Mammary epithelial cell (primary cell): ENCODE data around the gene TSHZ1.

Source experiments
- EZH2 ChIP-seq: IDR thresholded peaks from 2 replicates; pipeline ENCODE4 v1.6.1; 2012; ENCODE audit warnings: low read length, inconsistent platforms, borderline replicate concordance
- TF ChIP-seq, protein P1 (sequence below), 2 donors: IDR thresholded peaks in 1 of 2; conservative IDR thresholded peaks in 1 of 2; 2 replicates each; pipeline ENCODE4 v1.5.1; 2011 to 2012; ENCODE audit warnings: inconsistent platforms in 2 of 2, low read length in 2 of 2, mild to moderate bottlenecking in 2 of 2, control low read depth in 1 of 2, low read depth in 1 of 2; ENCODE audit not compliant: insufficient read depth in 1 of 2; ENCODE audit errors: extremely low read depth in 1 of 2

DNA sequence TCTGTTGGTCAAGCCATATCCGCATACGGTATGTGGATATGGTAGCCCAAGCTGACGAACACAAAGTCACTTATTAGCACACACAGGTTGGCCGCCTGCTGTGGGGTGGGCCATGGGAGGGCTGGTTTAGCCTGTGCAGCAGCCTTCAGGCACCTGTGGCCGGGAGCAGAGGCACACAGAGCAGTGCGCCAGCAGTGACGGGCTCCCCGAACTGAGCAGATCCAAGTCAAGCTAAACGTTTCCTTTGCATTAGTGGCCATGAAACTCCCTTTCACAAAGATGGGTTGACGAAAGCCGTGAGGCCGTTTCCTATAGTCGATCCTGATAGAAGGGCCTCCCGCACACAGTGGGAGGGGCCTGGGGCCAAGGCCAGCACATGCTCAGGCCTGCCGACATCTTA lies 72.1 kb downstream of the TSHZ1 start:
- TF ChIP-seq, protein P1, sequence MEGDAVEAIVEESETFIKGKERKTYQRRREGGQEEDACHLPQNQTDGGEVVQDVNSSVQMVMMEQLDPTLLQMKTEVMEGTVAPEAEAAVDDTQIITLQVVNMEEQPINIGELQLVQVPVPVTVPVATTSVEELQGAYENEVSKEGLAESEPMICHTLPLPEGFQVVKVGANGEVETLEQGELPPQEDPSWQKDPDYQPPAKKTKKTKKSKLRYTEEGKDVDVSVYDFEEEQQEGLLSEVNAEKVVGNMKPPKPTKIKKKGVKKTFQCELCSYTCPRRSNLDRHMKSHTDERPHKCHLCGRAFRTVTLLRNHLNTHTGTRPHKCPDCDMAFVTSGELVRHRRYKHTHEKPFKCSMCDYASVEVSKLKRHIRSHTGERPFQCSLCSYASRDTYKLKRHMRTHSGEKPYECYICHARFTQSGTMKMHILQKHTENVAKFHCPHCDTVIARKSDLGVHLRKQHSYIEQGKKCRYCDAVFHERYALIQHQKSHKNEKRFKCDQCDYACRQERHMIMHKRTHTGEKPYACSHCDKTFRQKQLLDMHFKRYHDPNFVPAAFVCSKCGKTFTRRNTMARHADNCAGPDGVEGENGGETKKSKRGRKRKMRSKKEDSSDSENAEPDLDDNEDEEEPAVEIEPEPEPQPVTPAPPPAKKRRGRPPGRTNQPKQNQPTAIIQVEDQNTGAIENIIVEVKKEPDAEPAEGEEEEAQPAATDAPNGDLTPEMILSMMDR (conservative IDR thresholded peaks at IDR 0.05 in 1 of 2, IDR thresholded peaks at IDR 0.05 in 1 of 2; ENCODE audit: extremely low read depth in 1 of 2, insufficient read depth in 1 of 2, low read depth in 1 of 2, low read length in 2 of 2), result no peak
- TF ChIP-seq EZH2, result no peak
